Measurements from ENCODE around the gene CLEC4A.
"Not testable (repeated sequence)": the region's sequence is repeated elsewhere in the genome, so short reads cannot be mapped to it uniquely, and the experiment has no call there.

CLEC4A gene

DNA sequence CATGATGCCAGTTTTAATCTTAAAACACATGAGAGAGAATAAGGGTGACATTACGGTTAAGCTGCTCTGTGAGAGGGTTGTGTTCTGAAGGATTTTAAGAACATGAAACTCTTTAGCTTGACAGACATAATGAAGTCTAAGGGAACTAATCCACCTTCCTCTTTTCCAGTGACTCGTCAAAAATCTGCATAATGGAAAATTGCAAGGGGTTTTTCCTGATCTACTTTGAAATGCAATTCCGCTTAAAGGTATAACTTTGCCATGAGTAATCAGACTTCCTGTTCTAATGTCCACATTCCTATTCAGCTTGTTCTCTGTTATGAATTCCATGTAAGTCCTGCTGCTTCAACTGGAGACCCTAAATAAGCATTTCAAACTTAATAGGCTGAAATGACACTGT is 33.4 kb downstream of the CLEC4A start, which contains the start of gene ZNF705A:
TSS of gene ZNF705A (plus strand) at position 171 of the 400 bp plus-strand sequence. CDS start 15,611 bp downstream, outside the sequence.
- DNase-seq (ENCODE audit: insufficient read length, low spot score) (peak; percentile 10), FAIRE-seq (peak; percentile 98)
- TF ChIP-seq POLR2A (IDR thresholded peaks at IDR 0.05; ENCODE audit: low read depth, low read length), result no peak

DNA sequence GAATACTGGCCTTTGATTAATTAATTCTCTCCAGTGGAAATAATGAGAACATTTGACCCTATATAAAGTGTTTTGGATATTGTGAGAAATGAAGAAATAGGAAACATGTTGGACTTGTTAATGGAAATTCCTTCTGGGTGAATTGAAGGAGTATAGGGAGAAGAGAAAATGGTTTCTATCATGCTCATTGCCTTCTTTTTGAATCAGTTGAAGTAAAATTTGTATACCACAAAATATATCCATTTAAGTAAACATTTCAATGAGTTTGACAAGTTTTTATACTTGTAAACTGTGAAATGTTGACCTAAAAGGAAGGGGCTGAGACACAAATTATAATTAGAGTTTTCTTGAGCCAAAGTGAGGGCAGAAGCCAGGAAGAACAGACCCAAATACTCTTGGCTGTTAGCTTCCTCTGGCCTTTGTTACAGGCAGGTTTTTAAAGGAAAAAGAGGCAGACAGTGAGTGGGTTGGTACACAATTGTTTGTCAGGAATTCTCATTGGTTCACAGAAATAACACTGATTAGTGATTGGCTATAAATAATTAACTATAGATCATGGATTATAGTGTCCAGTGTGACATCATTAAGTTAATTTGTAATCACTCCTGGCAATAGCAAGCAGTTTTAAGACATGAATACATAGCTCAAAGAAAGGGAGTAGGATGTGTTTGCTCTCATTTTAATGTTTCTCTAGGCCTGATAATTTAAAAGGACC is 34.2 kb downstream of the CLEC4A start:
- DNase-seq (ENCODE audit: insufficient read length, low spot score) (no peak), FAIRE-seq (peak; percentile 20)
- no peak for TF ChIP-seq POLR2A (IDR thresholded peaks at IDR 0.05; ENCODE audit: low read depth, low read length)

DNA sequence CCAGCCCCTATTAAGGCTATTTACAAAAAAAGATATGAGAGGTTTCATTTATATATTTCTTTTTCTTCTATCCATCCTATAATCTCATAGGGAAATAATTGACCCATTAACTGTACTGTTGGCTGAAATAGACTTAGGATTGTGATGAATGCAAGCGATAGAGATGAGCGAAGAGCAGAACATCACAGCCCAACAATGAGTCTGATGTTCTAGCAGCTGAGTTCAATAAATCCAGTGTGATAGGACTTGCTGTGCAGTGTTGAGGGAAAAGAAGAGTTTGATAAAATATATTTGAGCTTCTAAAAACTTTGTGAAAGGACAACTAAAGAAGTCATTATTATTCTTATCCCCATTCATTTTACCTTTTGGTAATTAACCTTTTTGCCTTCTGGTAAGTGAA is 49.5 kb downstream of the CLEC4A start:
- not testable (repeated sequence) for DNase-seq (ENCODE audit: insufficient read length, low spot score); FAIRE-seq

DNA sequence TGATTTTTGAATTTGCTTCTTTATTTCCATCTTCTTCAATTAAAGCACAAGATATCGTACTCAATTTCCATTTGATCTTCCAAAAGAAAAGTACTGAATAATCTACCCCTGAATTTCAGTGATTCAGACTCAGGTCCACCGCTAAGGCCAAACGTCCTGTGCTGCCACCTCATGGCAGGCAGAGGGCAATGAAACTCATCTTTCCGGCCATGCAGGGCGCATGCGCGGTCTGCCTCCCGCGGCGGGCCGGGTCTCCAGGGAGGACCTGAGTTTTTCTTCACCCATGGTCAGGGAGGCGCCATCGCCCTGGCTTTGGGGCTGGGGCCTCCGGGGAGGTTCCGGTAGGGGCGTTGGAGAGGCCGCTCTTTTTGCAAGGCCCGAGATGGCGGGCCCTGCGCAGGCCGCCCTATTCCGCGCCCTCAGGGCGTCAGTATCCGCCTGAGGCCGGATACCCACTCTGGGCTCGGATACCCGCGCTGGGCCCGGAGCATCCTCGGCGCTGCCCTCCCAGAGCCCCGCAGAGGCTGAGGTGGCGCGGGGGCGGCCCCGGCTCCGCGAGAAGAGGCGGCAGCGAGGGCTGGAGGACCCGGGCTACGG is 56.7 kb downstream of the CLEC4A start:
- peak; percentile 30 for FAIRE-seq
- TF ChIP-seq POLR2A (IDR thresholded peaks at IDR 0.05; ENCODE audit: low read depth, low read length), result peak; percentile 29; the same call in 1 of the 2 replicates
- DNase-seq (ENCODE audit: insufficient read length, low spot score), result peak; percentile 28

DNA sequence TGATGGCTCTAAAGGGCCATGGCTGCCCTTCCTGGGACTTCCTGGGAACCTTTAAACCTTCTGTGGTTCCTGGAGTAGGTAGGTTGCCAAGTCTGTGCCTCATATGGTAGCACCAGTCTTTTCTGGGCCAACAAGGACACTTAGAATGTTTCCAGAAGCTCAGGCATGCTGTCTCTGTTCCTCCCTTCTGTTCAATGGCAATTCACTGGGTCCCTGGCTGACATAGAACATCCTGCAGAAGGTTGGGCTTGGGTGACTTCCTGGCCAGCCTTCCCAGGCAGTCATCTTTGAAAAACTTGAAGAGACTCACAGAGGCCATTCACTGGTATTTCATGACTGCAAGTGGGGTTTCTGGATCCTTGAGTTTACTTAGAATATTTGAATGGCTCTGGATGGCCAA is 57.9 kb downstream of the CLEC4A start:
- DNase-seq (ENCODE audit: insufficient read length, low spot score); FAIRE-seq: not testable (repeated sequence)

DNA sequence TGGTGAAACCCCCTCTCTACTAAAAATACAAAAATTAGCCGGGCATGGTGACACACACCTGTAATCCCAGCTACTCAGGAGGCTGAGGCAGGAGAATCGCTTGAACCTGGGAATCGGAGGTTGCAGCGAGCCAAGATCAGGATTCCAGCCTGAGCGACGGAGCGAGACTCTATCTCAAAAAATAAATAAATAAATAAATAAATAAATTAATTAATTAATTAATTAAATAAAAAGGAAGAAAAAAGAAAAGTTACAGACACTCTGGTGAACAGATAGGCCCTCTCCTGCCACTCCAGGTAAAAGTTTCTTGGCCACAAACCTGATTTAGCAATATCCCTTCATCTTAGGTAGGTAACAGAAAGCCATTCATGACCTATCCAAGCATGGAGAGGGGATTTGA is 59.5 kb downstream of the CLEC4A start:
- DNase-seq (ENCODE audit: insufficient read length, low spot score); FAIRE-seq: not testable (repeated sequence)

DNA sequence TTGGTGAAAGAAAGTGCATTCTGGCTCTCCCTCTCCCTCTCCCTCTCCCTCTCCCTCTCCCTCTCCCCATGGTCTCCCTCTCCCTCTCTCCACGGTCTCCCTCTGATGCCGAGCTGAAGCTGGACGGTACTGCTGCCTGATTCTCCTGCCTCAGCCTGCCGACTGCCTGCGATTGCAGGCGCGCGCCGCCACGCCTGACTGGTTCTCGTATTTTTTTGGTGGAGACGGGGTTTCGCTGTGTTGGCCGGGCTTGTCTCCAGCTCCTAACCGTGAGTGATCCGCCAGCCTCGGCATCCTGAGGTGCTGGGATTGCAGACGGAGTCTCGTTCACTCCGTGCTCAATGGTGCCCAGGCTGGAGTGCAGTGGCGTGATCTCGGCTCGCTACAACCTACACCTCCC is 59.9 kb downstream of the CLEC4A start:
- DNase-seq (ENCODE audit: insufficient read length, low spot score); FAIRE-seq: not testable (repeated sequence)

DNA sequence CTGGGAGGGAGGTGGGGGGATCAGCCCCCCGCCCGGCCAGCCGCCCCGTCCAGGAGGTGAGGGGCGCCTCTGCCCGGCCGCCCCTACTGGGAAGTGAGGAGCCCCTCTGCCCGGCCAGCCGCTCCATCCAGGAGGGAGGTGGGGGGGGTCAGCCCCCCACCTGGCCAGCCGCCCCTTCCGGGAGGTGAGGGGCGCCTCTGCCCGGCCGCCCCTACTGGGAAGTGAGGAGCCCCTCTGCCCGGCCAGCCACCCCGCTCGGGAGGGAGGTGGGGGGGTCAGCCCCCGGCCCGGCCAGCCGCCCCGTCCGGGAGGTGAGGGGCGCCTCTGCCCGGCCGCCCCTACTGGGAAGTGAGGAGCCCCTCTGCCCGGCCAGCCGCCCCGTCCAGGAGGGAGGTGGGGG is 60.8 kb downstream of the CLEC4A start:
- not testable (repeated sequence) for DNase-seq (ENCODE audit: insufficient read length, low spot score); FAIRE-seq

DNA sequence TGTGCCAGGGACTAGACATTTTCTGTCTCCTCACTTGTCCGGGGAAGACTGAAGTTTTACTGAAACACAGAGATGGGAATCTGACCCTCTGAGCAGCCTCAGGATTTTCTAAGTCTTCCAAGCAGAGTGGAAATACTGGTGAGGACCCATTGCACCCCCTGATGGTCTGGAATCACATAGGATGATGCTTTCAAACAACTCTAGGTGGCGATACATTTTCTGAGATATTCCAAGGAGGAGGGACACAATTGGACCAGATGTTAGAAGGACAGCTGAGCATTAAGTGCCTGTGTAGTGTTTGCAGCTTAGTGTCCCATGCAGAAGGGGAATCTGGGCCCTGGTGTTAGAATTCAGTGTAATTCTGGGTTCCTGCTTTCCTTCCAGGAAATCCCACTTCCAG is 64.7 kb downstream of the CLEC4A start:
- not testable (repeated sequence) for DNase-seq (ENCODE audit: insufficient read length, low spot score); FAIRE-seq
